Fibroblast of lung (primary cell): Measurements from ENCODE around the gene TMEM203.

Experiments
- EZH2 ChIP-seq: IDR thresholded peaks from 2 replicates; pipeline ENCODE4 v1.5.1; 2012; ENCODE audit warnings: low read length, control low read depth, mild to moderate bottlenecking; ENCODE audit errors: missing control alignments
- TF ChIP-seq, protein P1 (sequence below), 2 donors: IDR thresholded peaks in 1 of 2; conservative IDR thresholded peaks in 1 of 2; 1 replicate in 1 of 2; 2 replicates in 1 of 2; pipeline ENCODE4 v1.5.1; 2011 to 2012; ENCODE audit warnings: low read length in 2 of 2, control low read depth in 1 of 2, inconsistent platforms in 1 of 2, low read depth in 1 of 2, mild to moderate bottlenecking in 1 of 2

DNA sequence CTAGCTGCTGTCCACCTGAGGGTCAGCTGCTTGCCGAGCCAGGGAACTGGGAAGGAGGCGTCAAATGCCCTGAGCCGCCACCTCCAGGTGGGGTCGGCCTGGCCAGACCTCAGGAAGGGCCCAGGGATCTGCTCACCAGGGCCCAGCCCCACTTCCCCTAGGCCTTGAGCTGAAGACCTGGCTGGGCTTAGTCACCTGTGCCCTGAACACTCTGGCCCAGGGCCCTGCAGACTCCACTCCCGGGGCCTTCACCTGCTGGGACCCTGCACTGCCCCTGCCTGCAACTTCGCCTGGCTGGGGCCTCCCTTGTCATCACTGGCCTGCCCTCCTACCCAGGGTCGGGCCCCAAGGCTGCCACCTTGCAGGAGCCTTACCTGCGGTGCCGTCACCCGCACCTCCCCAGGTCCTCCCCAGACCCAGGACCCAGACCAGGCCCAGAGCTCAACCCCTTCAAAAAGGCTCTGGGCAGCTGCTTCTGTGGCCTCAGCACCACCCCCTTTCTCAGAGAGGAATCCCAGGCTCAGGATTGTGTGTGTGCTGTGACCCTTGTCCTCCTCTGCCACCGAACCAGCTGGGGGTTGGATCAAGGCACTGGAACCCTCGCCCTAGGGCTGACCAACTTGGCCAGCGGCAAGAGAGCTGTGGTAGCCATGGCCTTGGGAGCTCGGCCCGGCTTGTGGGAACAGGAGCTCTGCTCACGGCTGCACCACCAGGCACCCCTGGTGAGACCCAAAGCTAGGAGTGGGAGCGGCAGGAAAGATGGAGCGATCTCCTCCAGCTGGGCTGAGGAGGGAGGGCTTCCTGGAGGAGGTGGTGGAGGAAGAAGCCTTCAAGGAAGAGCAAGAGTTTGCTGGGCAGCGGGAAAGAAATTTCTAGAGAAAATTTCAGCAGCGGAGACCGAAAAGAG lies 48.5 kb upstream of the TMEM203 start:
- TF ChIP-seq, protein P1, sequence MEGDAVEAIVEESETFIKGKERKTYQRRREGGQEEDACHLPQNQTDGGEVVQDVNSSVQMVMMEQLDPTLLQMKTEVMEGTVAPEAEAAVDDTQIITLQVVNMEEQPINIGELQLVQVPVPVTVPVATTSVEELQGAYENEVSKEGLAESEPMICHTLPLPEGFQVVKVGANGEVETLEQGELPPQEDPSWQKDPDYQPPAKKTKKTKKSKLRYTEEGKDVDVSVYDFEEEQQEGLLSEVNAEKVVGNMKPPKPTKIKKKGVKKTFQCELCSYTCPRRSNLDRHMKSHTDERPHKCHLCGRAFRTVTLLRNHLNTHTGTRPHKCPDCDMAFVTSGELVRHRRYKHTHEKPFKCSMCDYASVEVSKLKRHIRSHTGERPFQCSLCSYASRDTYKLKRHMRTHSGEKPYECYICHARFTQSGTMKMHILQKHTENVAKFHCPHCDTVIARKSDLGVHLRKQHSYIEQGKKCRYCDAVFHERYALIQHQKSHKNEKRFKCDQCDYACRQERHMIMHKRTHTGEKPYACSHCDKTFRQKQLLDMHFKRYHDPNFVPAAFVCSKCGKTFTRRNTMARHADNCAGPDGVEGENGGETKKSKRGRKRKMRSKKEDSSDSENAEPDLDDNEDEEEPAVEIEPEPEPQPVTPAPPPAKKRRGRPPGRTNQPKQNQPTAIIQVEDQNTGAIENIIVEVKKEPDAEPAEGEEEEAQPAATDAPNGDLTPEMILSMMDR (conservative IDR thresholded peaks at IDR 0.05 in 1 of 2, IDR thresholded peaks at IDR 0.05 in 1 of 2; ENCODE audit: low read depth in 1 of 2, low read length in 2 of 2): no peak
- no peak for TF ChIP-seq EZH2
